ENCODE measurements around the gene CNIH4.

- no peak for TF ChIP-seq CTCF (IDR thresholded peaks at IDR 0.05)
- no peak for TF ChIP-seq EZH2 (IDR thresholded peaks at IDR 0.05)
Observed at GRCh38 chr1:224338150-224338838, 18.4 kb upstream of the CNIH4 start.
